ENCODE measurements around the gene RFPL4A. TPM values are rescaled to one million over a fixed set of nuclear protein-coding genes. Genes with fewer than 3 reads are reported as not detected.

RFPL4A gene
- total and polyA plus RNA-seq, 2 of the 13 experiments (the other 11 are each of a cell fraction or from before 2014, with no cell fraction given) = not detected

DNA sequence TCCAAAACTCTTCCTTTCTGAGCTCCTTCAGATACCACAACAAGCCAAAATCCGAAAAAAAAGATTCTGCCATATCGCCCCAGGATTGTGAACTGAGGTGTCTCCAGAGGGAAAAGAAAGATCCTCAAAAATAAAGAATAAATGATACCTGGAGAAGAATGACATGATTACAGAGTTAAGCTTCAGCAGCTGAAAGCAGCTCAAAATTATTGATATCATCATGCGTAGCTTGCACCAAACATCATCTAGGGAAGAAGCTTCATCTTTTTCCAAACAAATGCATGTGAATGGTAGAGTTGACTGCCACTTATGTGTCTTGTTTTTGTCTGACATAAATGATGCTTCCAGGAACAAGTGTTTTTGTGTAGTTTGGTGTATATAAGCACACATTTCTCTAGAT is 20.6 kb upstream of the RFPL4A start, which contains the start of gene NLRP9 (continued):
- no peak for TF ChIP-seq HMGXB3 (CRISPR knock-in tag; IDR thresholded peaks at IDR 0.05; ENCODE audit: borderline replicate concordance)

DNA sequence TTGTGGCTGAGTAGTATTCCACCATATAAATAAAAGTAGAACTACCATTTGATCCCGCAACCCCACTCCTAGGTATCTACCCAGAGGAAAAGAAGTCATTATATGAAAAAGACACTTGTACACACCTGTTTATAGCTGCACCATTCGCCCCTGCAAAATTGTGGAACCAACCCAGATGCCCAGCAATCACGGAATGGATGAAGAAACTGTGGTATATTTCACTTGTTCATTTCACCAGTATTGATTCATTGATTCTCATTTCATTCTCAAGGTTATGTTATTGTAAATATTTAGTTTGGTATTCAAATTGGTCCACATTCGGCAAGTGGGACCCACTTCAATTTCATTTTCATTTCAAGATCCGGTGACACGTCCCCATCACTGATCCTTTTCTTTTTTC is 8.2 kb upstream of the RFPL4A start:
- Histone ChIP-seq H3K27ac (ENCODE audit: extremely low read length, insufficient read depth, low read length) (no peak overlapping the region), H2AFZ (ENCODE audit: low read length) (no peak overlapping the region), H3K4me3 (replicated peaks in 1 of 3; ENCODE audit: insufficient read depth in 1 of 3, low read depth in 2 of 3, low read length in 3 of 3) (no peak overlapping the region), H3K4me2 (ENCODE audit: low read depth, low read length) (no peak overlapping the region), H3K27me3 (ENCODE audit: control insufficient read depth in 1 of 2, insufficient read depth in 2 of 2, low read length in 2 of 2) (peaks cover 0 to 14% of the 10 kb centered on the region in 2 experiments; a peak in 1 of 5 replicates), H3K9me3 (ENCODE audit: low read length) (no peaks in the 10 kb centered on the region), H4K20me1 (ENCODE audit: insufficient read depth, low read length) (no peaks in the 10 kb centered on the region), H3K36me3 (replicated peaks in 1 of 2; ENCODE audit: control insufficient read depth in 1 of 2, insufficient read depth in 2 of 2, low read length in 2 of 2) (no peaks in the 10 kb centered on the region), H3K79me2 (ENCODE audit: insufficient read depth, low read length) (no peaks in the 10 kb centered on the region), H3K4me1 (ENCODE audit: insufficient read depth, low read length) (no peaks in the 10 kb centered on the region), H3K9ac (ENCODE audit: insufficient read depth, low read depth, low read length) (no peak overlapping the region)
- POLR2A ChIA-PET = no interaction called here
- ATAC-seq (no peak), DNase-seq (ENCODE audit: low spot score) (no peak), FAIRE-seq (no peak)
- no peak for TF ChIP-seq ZBTB20 (CRISPR knock-in tag; IDR thresholded peaks at IDR 0.05; ENCODE audit: borderline replicate concordance, low read depth)
- TF ChIP-seq, protein P1, sequence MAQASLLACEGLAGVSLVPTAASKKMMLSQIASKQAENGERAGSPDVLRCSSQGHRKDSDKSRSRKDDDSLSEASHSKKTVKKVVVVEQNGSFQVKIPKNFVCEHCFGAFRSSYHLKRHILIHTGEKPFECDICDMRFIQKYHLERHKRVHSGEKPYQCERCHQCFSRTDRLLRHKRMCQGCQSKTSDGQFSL (CRISPR knock-in tag; IDR thresholded peaks at IDR 0.05) = no peak
- no peak for TF ChIP-seq ZNF235 (CRISPR knock-in tag; IDR thresholded peaks at IDR 0.05; ENCODE audit: borderline replicate concordance)
- no peak for TF ChIP-seq ZNF781 (CRISPR knock-in tag; IDR thresholded peaks at IDR 0.05; ENCODE audit: borderline replicate concordance, not compliant biosample characterization)
- no peak for TF ChIP-seq RARG (CRISPR knock-in tag; IDR thresholded peaks at IDR 0.05; ENCODE audit: low read depth)
- no peak for TF ChIP-seq ZNF367 (CRISPR knock-in tag; IDR thresholded peaks at IDR 0.05; ENCODE audit: borderline replicate concordance)
- TF ChIP-seq PRPF4 (IDR thresholded peaks at IDR 0.05; ENCODE audit: low read depth, low read length, poor library complexity, severe bottlenecking) = no peak
- TF ChIP-seq MAZ (IDR thresholded peaks at IDR 0.05; ENCODE audit: borderline replicate concordance, low read depth, low read length) = no peak
- no peak for TF ChIP-seq MAZ (CRISPR knock-in tag; IDR thresholded peaks at IDR 0.05; ENCODE audit: low read depth)
- no peak for TF ChIP-seq HHEX (CRISPR knock-in tag; IDR thresholded peaks at IDR 0.05)
- TF ChIP-seq TARDBP (CRISPR knock-in tag; IDR thresholded peaks at IDR 0.05) = no peak
- TF ChIP-seq PRDM10 (CRISPR knock-in tag; IDR thresholded peaks at IDR 0.05; ENCODE audit: low read depth) = no peak
- TF ChIP-seq RAD51 (IDR thresholded peaks at IDR 0.05; ENCODE audit: borderline replicate concordance) = no peak
- WGBS (ENCODE audit: low lambda C conversion rate) = 28% methylated on average over 6 of the region's 6 CpGs
- in situ Hi-C loops (cut with HindIII; ENCODE audit: extremely low pct_ligation_motif_present, low pct_unique_long_range_greater_than_20kb) = no loop called here
- CTCF ChIA-PET (ENCODE audit: low intra/inter-chr PET ratio, low total read pairs) = no interaction called here
- no TSS peak for BruUV-seq (replicated peaks)
- intact Hi-C loops (cut with micrococcal nuclease; ENCODE audit: unreplicated experiment) = no loop called here
